Sigmoid colon (tissue), 7 donors: ENCODE results near the gene ADCY2. TPM values are rescaled to one million over a fixed set of nuclear protein-coding genes. Genes with fewer than 3 reads are reported as not detected.

Source experiments
- DNase-seq: peaks from one replicate; pipeline ENCODE4 v3.0.0-alpha.2; 2019
- H3K27ac ChIP-seq, 4 donors: fragments of 200-600 bp; sonication (generic); one replicate each; pipeline ENCODE4 v1.5.1; 2016 to 2019; ENCODE audit warnings: mild to moderate bottlenecking in 1 of 4
- H3K27me3 ChIP-seq, 3 donors: fragments of 200-600 bp; sonication (generic); one replicate each; pipeline ENCODE4 v1.5.1; 2019; ENCODE audit warnings: mild to moderate bottlenecking in 1 of 3
- H3K36me3 ChIP-seq, 4 donors: fragments of 200-600 bp; sonication (generic); one replicate each; pipeline ENCODE4 v1.5.1; 2016 to 2019
- H3K4me1 ChIP-seq, 4 donors: fragments of 200-600 bp; sonication (generic); one replicate each; pipeline ENCODE4 v1.5.1; 2017 to 2019
- H3K4me3 ChIP-seq, 4 donors: fragments of 200-600 bp; sonication (generic); one replicate each; pipeline ENCODE4 v1.5.1; 2017 to 2019; ENCODE audit warnings: mild to moderate bottlenecking in 2 of 4, moderate library complexity in 1 of 4
- H3K9me3 ChIP-seq, 4 donors: fragments of 200-600 bp in 3 of 4; sonication (generic) in 3 of 4; one replicate each; pipeline versions ENCODE4 v1.5.1 to v1.6.1; 2013 to 2019
- CTCF ChIP-seq, 4 experiments: fragments of 450-650 bp in 3 of 4; fragments of 200-600 bp in 1 of 4; IDR thresholded peaks; one replicate each; pipeline ENCODE4 v1.5.1; 2016 to 2019; ENCODE audit warnings: antibody characterized with exemption in 4 of 4, mild to moderate bottlenecking in 3 of 4, moderate library complexity in 2 of 4
- EP300 ChIP-seq, 4 donors: sonication (generic); formaldehyde crosslinking; IDR thresholded peaks; one replicate each; pipeline ENCODE4 v1.6.1; 2017; ENCODE audit warnings: antibody characterized with exemption in 4 of 4
- POLR2A ChIP-seq, 2 donors: fragments of 450-650 bp; IDR thresholded peaks; one replicate each; pipeline ENCODE4 v1.6.1; 2016; ENCODE audit warnings: antibody characterized with exemption in 2 of 2, mild to moderate bottlenecking in 2 of 2, moderate library complexity in 2 of 2
- POLR2AphosphoS5 ChIP-seq, 4 donors: sonication (generic); formaldehyde crosslinking; IDR thresholded peaks; one replicate each; pipeline ENCODE4 v1.6.1; 2017; ENCODE audit warnings: antibody characterized with exemption in 4 of 4
- WGBS, 2 donors: extraction: QIAGEN DNeasy Blood & Tissue Kit; methylation state at CpG; one replicate each; pipeline ENCODE4 v1.1.7; 2013; 5-methylcytosine and 5-hydroxymethylcytosine counted together
- intact Hi-C: fragments of 100-400 bp; cut with DNase I; formaldehyde crosslinking; loops from one replicate; pipeline ENCODE4 v1.15.1; 2023
- polyA plus RNA-seq, 3 donors: library from polyadenylated mRNA; stranded (reverse); fragments of 200-250 nt; gene quantifications; one replicate each; pipeline ENCODE4 v1.2.3, GENCODE V29; 2013
- total RNA-seq, 4 donors: library from RNA; depleted of rRNA; stranded (reverse); fragments of >200 nt; gene quantifications; one replicate each; pipeline ENCODE4 v1.1.0, GENCODE V29; 2016
- donor health status: healthy with polysubstance abuse.
- donor health status: Bipolar disorder and iron deficiency.
- donor health status: healthy.

The ADCY2 gene
- total and polyA plus RNA-seq, 7 donors = 0.69 to 9.5 (median 4.4) TPM

- no peaks in the 10 kb centered on the region for H3K27me3 ChIP-seq
- H3K4me3 ChIP-seq = no peak overlapping the region
- no peaks in the 10 kb centered on the region for H3K9me3 ChIP-seq
- no peaks in the 10 kb centered on the region for H3K36me3 ChIP-seq
- intact Hi-C loops = no loop called here
- TF ChIP-seq POLR2A (IDR thresholded peaks at IDR 0.05) (no peak), CTCF (IDR thresholded peaks at IDR 0.05) (no peak), EP300 (IDR thresholded peaks at IDR 0.05) (no peak), POLR2AphosphoS5 (IDR thresholded peaks at IDR 0.05) (no peak)
- no peak overlapping the region for H3K27ac ChIP-seq
- DNase-seq = no peak
- 91% methylated on average over 1 of the region's 1 CpG for WGBS, 2 donors
- H3K4me1 ChIP-seq = no peaks in the 10 kb centered on the region
Measured at GRCh38 chr5:7437836-7438235, 41.9 kb downstream of the ADCY2 start.

- H3K4me3 ChIP-seq = no peak overlapping the region
- H3K36me3 ChIP-seq = no peaks in the 10 kb centered on the region
- no peaks in the 10 kb centered on the region for H3K27me3 ChIP-seq
- TF ChIP-seq EP300 (IDR thresholded peaks at IDR 0.05) (no peak), POLR2AphosphoS5 (IDR thresholded peaks at IDR 0.05) (no peak), CTCF (IDR thresholded peaks at IDR 0.05) (no peak), POLR2A (IDR thresholded peaks at IDR 0.05) (no peak)
- intact Hi-C loops = no loop called here
- 29 to 56% methylated on average over 2 of the region's 2 CpGs for WGBS, 2 donors
- H3K27ac ChIP-seq = no peak overlapping the region
- no peaks in the 10 kb centered on the region for H3K4me1 ChIP-seq
- DNase-seq = no peak
- no peaks in the 10 kb centered on the region for H3K9me3 ChIP-seq
Measured at GRCh38 chr5:7445068-7445467, 49.1 kb downstream of the ADCY2 start.

DNA sequence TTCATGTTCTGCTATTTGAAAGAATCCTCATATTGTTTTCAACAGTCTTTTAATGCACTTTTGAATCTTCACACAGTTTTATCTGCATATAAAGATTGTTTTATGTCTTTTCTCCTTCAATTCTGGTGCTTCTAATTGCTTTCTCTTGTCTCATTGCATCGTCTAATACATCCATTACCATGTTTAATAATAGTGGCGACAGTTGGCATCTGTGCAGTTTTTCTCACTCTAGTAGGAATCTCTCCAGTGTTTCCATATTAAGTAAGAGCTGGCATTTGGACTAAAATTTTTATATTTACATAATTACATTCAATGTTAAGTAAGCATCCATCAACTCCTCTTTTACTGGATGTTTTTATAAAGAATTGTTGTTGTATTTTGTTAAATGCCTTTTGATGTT, 49.9 kb downstream of the ADCY2 start:
- Histone ChIP-seq H3K4me1 (no peaks in the 10 kb centered on the region), H3K9me3 (no peaks in the 10 kb centered on the region), H3K4me3 (no peak overlapping the region), H3K36me3 (no peaks in the 10 kb centered on the region), H3K27me3 (no peaks in the 10 kb centered on the region), H3K27ac (no peak overlapping the region)
- TF ChIP-seq POLR2A (IDR thresholded peaks at IDR 0.05) (no peak), POLR2AphosphoS5 (IDR thresholded peaks at IDR 0.05) (no peak), CTCF (IDR thresholded peaks at IDR 0.05) (no peak), EP300 (IDR thresholded peaks at IDR 0.05) (no peak)
- WGBS, 2 donors = 73 to 78% methylated on average over 2 of the region's 2 CpGs
- intact Hi-C loops = no loop called here
- DNase-seq = no peak

DNA sequence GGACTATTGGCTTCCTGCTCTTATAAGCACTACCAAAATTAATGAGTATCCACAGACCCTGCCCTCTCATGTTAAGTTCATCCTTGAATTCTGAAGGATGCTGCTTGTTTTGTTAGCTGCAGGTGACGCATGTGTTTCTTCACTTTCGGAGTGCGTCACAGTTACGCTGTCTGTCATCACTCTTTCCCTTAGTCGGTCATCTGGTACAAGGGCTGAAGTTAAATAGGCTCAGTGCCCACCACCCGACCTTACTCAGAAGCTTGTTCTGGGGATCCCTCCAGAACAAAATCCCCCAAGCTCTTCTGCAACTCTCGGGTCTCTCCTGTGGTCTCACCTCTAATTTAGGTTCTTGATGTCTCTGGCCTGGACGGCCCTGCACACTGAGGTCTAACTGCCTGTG, 51.0 kb downstream of the ADCY2 start:
- no peaks in the 10 kb centered on the region for H3K27me3 ChIP-seq

More for the DNA sequence above, 51.0 kb downstream of the ADCY2 start:
- Histone ChIP-seq H3K36me3 (no peaks in the 10 kb centered on the region), H3K27ac (no peak overlapping the region), H3K4me1 (no peaks in the 10 kb centered on the region), H3K4me3 (no peak overlapping the region), H3K9me3 (no peaks in the 10 kb centered on the region)
- intact Hi-C loops = no loop called here
- 88 to 92% methylated on average over 8 of the region's 8 CpGs for WGBS, 2 donors
- TF ChIP-seq EP300 (IDR thresholded peaks at IDR 0.05) = no peak
- no peak for TF ChIP-seq POLR2A (IDR thresholded peaks at IDR 0.05)
- TF ChIP-seq POLR2AphosphoS5 (IDR thresholded peaks at IDR 0.05) = no peak
- no peak for TF ChIP-seq CTCF (IDR thresholded peaks at IDR 0.05)
- no peak for DNase-seq
